ENCODE data around the gene MRPL36.

GRCh38 chr5:1842004-1842819 is 42.6 kb upstream of the MRPL36 start:
- TF ChIP-seq, protein P1, sequence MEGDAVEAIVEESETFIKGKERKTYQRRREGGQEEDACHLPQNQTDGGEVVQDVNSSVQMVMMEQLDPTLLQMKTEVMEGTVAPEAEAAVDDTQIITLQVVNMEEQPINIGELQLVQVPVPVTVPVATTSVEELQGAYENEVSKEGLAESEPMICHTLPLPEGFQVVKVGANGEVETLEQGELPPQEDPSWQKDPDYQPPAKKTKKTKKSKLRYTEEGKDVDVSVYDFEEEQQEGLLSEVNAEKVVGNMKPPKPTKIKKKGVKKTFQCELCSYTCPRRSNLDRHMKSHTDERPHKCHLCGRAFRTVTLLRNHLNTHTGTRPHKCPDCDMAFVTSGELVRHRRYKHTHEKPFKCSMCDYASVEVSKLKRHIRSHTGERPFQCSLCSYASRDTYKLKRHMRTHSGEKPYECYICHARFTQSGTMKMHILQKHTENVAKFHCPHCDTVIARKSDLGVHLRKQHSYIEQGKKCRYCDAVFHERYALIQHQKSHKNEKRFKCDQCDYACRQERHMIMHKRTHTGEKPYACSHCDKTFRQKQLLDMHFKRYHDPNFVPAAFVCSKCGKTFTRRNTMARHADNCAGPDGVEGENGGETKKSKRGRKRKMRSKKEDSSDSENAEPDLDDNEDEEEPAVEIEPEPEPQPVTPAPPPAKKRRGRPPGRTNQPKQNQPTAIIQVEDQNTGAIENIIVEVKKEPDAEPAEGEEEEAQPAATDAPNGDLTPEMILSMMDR (IDR thresholded peaks at IDR 0.05), result no peak
- TF ChIP-seq EP300 (IDR thresholded peaks at IDR 0.05) (no peak), POLR2A (IDR thresholded peaks at IDR 0.05) (no peak)

Data from ovary (tissue), 3 donors.